ENCODE data around the gene AVPR2. TPM values are rescaled to one million over a fixed set of nuclear protein-coding genes. Genes with fewer than 3 reads are reported as not detected.

The AVPR2 gene
- total and polyA plus RNA-seq, 9 of the 15 experiments (the other 6 are each of a cell fraction or from before 2014, with no cell fraction given) = not detected

DNA sequence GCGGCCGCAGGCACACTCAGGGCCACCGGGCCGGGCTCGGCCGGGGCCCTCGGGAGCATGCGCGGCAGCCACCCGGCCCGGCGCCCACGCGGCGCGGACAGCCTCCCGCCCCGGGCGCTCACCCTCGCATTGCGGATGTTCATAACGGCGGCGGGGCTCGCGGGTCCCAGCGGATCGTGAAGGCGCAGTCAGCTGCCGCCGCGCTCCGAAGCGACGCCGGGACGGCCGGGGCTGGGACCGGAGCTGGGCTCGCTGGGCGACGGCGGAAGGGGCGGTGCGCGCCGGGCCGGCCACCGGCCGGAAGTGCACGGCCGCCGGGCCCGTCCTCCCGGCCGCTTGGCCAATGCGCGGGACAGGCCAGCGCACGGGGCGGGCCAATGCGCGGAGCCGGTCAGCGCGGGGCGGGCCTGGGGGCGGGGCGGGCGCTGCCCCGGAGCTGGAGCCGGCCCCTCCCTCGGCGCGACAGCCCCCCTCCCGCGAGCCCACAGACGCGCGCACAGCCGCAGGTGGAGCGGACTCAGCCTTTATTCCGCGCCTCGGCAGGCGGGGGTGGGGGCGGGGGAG lies 30.4 kb downstream of the AVPR2 start, which contains the start of gene NAA10 (continued):
- TF ChIP-seq NR2C2 (CRISPR knock-in tag; IDR thresholded peaks at IDR 0.05) (no peak), NR2C2 (tag; IDR thresholded peaks at IDR 0.05) (no peak), KAT7 (CRISPR knock-in tag; IDR thresholded peaks at IDR 0.05; ENCODE audit: borderline replicate concordance) (no peak), ZBED1 (IDR thresholded peaks at IDR 0.05) (no peak), CXXC5 (CRISPR knock-in tag; IDR thresholded peaks at IDR 0.05) (peak; percentile 76), RNF2 (IDR thresholded peaks at IDR 0.05) (no peak), NFE2L1 (tag; IDR thresholded peaks at IDR 0.05; ENCODE audit: borderline replicate concordance, low read depth) (no peak), MYC (IDR thresholded peaks at IDR 0.05; ENCODE audit: low read depth, low read length) (no peak), MYC (CRISPR knock-in tag; IDR thresholded peaks at IDR 0.05; ENCODE audit: borderline replicate concordance, low read depth) (no peak), COPS2 (conservative IDR thresholded peaks at IDR 0.05) (no peak), HLTF (IDR thresholded peaks at IDR 0.05) (no peak), ZNF224 (CRISPR knock-in tag; IDR thresholded peaks at IDR 0.05) (no peak), U2AF2 (optimal IDR thresholded peaks at IDR 0.05; ENCODE audit: low read depth, low read length) (no peak), STAG1 (CRISPR knock-in tag; IDR thresholded peaks at IDR 0.05; ENCODE audit: borderline replicate concordance) (no peak), ZC3H8 (IDR thresholded peaks at IDR 0.05) (no peak), PTRF (tag; IDR thresholded peaks at IDR 0.05) (no peak), SIX5 (IDR thresholded peaks at IDR 0.05; ENCODE audit: borderline replicate concordance in 1 of 2, insufficient read depth in 1 of 2, low read depth in 1 of 2, low read length in 2 of 2) (no peak)
- TF ChIP-seq, protein P1, sequence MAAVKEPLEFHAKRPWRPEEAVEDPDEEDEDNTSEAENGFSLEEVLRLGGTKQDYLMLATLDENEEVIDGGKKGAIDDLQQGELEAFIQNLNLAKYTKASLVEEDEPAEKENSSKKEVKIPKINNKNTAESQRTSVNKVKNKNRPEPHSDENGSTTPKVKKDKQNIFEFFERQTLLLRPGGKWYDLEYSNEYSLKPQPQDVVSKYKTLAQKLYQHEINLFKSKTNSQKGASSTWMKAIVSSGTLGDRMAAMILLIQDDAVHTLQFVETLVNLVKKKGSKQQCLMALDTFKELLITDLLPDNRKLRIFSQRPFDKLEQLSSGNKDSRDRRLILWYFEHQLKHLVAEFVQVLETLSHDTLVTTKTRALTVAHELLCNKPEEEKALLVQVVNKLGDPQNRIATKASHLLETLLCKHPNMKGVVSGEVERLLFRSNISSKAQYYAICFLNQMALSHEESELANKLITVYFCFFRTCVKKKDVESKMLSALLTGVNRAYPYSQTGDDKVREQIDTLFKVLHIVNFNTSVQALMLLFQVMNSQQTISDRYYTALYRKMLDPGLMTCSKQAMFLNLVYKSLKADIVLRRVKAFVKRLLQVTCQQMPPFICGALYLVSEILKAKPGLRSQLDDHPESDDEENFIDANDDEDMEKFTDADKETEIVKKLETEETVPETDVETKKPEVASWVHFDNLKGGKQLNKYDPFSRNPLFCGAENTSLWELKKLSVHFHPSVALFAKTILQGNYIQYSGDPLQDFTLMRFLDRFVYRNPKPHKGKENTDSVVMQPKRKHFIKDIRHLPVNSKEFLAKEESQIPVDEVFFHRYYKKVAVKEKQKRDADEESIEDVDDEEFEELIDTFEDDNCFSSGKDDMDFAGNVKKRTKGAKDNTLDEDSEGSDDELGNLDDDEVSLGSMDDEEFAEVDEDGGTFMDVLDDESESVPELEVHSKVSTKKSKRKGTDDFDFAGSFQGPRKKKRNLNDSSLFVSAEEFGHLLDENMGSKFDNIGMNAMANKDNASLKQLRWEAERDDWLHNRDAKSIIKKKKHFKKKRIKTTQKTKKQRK (IDR thresholded peaks at IDR 0.05; ENCODE audit: borderline replicate concordance, low read depth, low read length) = no peak
- TF ChIP-seq, protein P2, sequence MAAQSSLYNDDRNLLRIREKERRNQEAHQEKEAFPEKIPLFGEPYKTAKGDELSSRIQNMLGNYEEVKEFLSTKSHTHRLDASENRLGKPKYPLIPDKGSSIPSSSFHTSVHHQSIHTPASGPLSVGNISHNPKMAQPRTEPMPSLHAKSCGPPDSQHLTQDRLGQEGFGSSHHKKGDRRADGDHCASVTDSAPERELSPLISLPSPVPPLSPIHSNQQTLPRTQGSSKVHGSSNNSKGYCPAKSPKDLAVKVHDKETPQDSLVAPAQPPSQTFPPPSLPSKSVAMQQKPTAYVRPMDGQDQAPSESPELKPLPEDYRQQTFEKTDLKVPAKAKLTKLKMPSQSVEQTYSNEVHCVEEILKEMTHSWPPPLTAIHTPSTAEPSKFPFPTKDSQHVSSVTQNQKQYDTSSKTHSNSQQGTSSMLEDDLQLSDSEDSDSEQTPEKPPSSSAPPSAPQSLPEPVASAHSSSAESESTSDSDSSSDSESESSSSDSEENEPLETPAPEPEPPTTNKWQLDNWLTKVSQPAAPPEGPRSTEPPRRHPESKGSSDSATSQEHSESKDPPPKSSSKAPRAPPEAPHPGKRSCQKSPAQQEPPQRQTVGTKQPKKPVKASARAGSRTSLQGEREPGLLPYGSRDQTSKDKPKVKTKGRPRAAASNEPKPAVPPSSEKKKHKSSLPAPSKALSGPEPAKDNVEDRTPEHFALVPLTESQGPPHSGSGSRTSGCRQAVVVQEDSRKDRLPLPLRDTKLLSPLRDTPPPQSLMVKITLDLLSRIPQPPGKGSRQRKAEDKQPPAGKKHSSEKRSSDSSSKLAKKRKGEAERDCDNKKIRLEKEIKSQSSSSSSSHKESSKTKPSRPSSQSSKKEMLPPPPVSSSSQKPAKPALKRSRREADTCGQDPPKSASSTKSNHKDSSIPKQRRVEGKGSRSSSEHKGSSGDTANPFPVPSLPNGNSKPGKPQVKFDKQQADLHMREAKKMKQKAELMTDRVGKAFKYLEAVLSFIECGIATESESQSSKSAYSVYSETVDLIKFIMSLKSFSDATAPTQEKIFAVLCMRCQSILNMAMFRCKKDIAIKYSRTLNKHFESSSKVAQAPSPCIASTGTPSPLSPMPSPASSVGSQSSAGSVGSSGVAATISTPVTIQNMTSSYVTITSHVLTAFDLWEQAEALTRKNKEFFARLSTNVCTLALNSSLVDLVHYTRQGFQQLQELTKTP (IDR thresholded peaks at IDR 0.05; ENCODE audit: low read depth in 1 of 2, partially characterized antibody in 2 of 2) = no peak

All from K562 (cell line).